ENCODE measurements around the gene SH2B2. TPM values are rescaled to one million over a fixed set of nuclear protein-coding genes. Genes with fewer than 3 reads are reported as not detected.

The SH2B2 gene
- total RNA-seq (2014; rRNA removed; shearing (Covaris generic); ENCODE audit: low replicate concordance), result 22.4 and 39.2 TPM in 2 replicates

- Histone ChIP-seq H3K9ac (ENCODE audit: low read length) (peak within 1 kb of the TSS; percentile 99), H3K9me3 (ENCODE audit: low read length) (no peaks in the 10 kb centered on the region), H3K79me2 (ENCODE audit: low read length) (peaks cover 18% of the 10 kb centered on the region), H3K27ac (ENCODE audit: low read length) (peak within 1 kb of the TSS; percentile 100), H3K27me3 (ENCODE audit: low read length) (no peaks in the 10 kb centered on the region), H3K9me2 (replicated peaks; ENCODE audit: insufficient read depth, low read length) (no peaks in the 10 kb centered on the region), H3K4me2 (ENCODE audit: low read depth, low read length, poor library complexity, severe bottlenecking) (peak within 1 kb of the TSS; percentile 98), H3K4me1 (ENCODE audit: low read length) (peaks cover 68% of the 10 kb centered on the region), H2AFZ (ENCODE audit: low read length) (no peak within 1 kb of the TSS), H3K4me3 (ENCODE audit: low read length) (peak within 1 kb of the TSS; percentile 89), H3K36me3 (ENCODE audit: insufficient read depth, low read length) (no peaks in the 10 kb centered on the region), H4K20me1 (ENCODE audit: insufficient read depth, low read depth, low read length) (peaks cover 5% of the 10 kb centered on the region; the same call in 1 of the 2 replicates)
- DNase-seq, result peak; percentile 86
Measured at GRCh38 chr7:102286237-102287110, at the start of gene SH2B2. Gene SH2B2 (plus strand): TSS chr7:102286868. CDS start chr7:102300551, 13,683 bp downstream.

GRCh38 chr7:102239206-102239820 lies 47.4 kb upstream of the SH2B2 start:
- Histone ChIP-seq H2AFZ (ENCODE audit: low read length) (no peak overlapping the region), H3K4me1 (ENCODE audit: low read length) (peaks cover 25% of the 10 kb centered on the region), H4K20me1 (ENCODE audit: insufficient read depth, low read depth, low read length) (no peaks in the 10 kb centered on the region), H3K9me3 (ENCODE audit: low read length) (no peaks in the 10 kb centered on the region), H3K9me2 (replicated peaks; ENCODE audit: insufficient read depth, low read length) (no peaks in the 10 kb centered on the region), H3K27me3 (ENCODE audit: low read length) (no peaks in the 10 kb centered on the region), H3K9ac (ENCODE audit: low read length) (no peak overlapping the region), H3K27ac (ENCODE audit: low read length) (no peak overlapping the region), H3K36me3 (ENCODE audit: insufficient read depth, low read length) (peaks cover 20% of the 10 kb centered on the region; the same call in 1 of the 2 replicates), H3K4me3 (ENCODE audit: low read length) (no peak overlapping the region), H3K79me2 (ENCODE audit: low read length) (peaks cover 13% of the 10 kb centered on the region; the same call in 1 of the 2 replicates), H3K4me2 (ENCODE audit: low read depth, low read length, poor library complexity, severe bottlenecking) (no peak overlapping the region)
- DNase-seq, result no peak

- Histone ChIP-seq H3K4me3 (ENCODE audit: low read length) (no peak overlapping the region), H3K4me2 (ENCODE audit: low read depth, low read length, poor library complexity, severe bottlenecking) (no peak overlapping the region), H3K27me3 (ENCODE audit: low read length) (no peaks in the 10 kb centered on the region), H3K79me2 (ENCODE audit: low read length) (peaks cover 8% of the 10 kb centered on the region; the same call in 1 of the 2 replicates), H3K4me1 (ENCODE audit: low read length) (peaks cover 18% of the 10 kb centered on the region), H3K9ac (ENCODE audit: low read length) (no peak overlapping the region), H3K9me3 (ENCODE audit: low read length) (no peaks in the 10 kb centered on the region), H3K9me2 (replicated peaks; ENCODE audit: insufficient read depth, low read length) (no peaks in the 10 kb centered on the region), H3K36me3 (ENCODE audit: insufficient read depth, low read length) (peaks cover 14% of the 10 kb centered on the region; the same call in 1 of the 2 replicates), H4K20me1 (ENCODE audit: insufficient read depth, low read depth, low read length) (no peaks in the 10 kb centered on the region), H2AFZ (ENCODE audit: low read length) (no peak overlapping the region), H3K27ac (ENCODE audit: low read length) (no peak overlapping the region)
- no peak for DNase-seq
Measured at GRCh38 chr7:102241431-102241830, 45.2 kb upstream of the SH2B2 start.

- H3K4me1 ChIP-seq (ENCODE audit: low read length), result peaks cover 9% of the 10 kb centered on the region
- peaks cover 5% of the 10 kb centered on the region; the same call in 1 of the 2 replicates for H3K36me3 ChIP-seq (ENCODE audit: insufficient read depth, low read length)
- no peak overlapping the region for H3K27ac ChIP-seq (ENCODE audit: low read length)
- no peak overlapping the region for H3K9ac ChIP-seq (ENCODE audit: low read length)
- H3K9me2 ChIP-seq (replicated peaks; ENCODE audit: insufficient read depth, low read length), result no peaks in the 10 kb centered on the region
- no peak overlapping the region for H3K4me3 ChIP-seq (ENCODE audit: low read length)
- H4K20me1 ChIP-seq (ENCODE audit: insufficient read depth, low read depth, low read length), result no peaks in the 10 kb centered on the region
- no peak overlapping the region for H3K4me2 ChIP-seq (ENCODE audit: low read depth, low read length, poor library complexity, severe bottlenecking)
- H3K27me3 ChIP-seq (ENCODE audit: low read length), result no peaks in the 10 kb centered on the region
- H3K9me3 ChIP-seq (ENCODE audit: low read length), result no peaks in the 10 kb centered on the region
- DNase-seq, result no peak
- no peaks in the 10 kb centered on the region for H3K79me2 ChIP-seq (ENCODE audit: low read length)
- no peak overlapping the region for H2AFZ ChIP-seq (ENCODE audit: low read length)
Measured at GRCh38 chr7:102244601-102245000, 42.1 kb upstream of the SH2B2 start.

GRCh38 chr7:102248081-102248455 lies 38.6 kb upstream of the SH2B2 start:
- 0 out of 2 replicates have a peak, but pooled peaks cover under 1% of the 10 kb centered on the region for H3K36me3 ChIP-seq (ENCODE audit: insufficient read depth, low read length)
- H3K27ac ChIP-seq (ENCODE audit: low read length), result no peak overlapping the region
- H3K4me1 ChIP-seq (ENCODE audit: low read length), result peaks cover 40% of the 10 kb centered on the region
- no peak overlapping the region for H3K4me3 ChIP-seq (ENCODE audit: low read length)
- H3K9me2 ChIP-seq (replicated peaks; ENCODE audit: insufficient read depth, low read length), result no peaks in the 10 kb centered on the region
- no peak for DNase-seq
- H3K27me3 ChIP-seq (ENCODE audit: low read length), result no peaks in the 10 kb centered on the region
- H4K20me1 ChIP-seq (ENCODE audit: insufficient read depth, low read depth, low read length), result no peaks in the 10 kb centered on the region
- no peak overlapping the region for H3K4me2 ChIP-seq (ENCODE audit: low read depth, low read length, poor library complexity, severe bottlenecking)
- no peak overlapping the region for H2AFZ ChIP-seq (ENCODE audit: low read length)
- H3K9ac ChIP-seq (ENCODE audit: low read length), result no peak overlapping the region
- no peaks in the 10 kb centered on the region for H3K9me3 ChIP-seq (ENCODE audit: low read length)
- H3K79me2 ChIP-seq (ENCODE audit: low read length), result peaks cover 1% of the 10 kb centered on the region; the same call in 1 of the 2 replicates

- DNase-seq, result no peak
- no peak overlapping the region for H3K4me3 ChIP-seq (ENCODE audit: low read length)
- H3K4me1 ChIP-seq (ENCODE audit: low read length), result peaks cover 45% of the 10 kb centered on the region
- no peaks in the 10 kb centered on the region for H3K9me2 ChIP-seq (replicated peaks; ENCODE audit: insufficient read depth, low read length)
- H3K4me2 ChIP-seq (ENCODE audit: low read depth, low read length, poor library complexity, severe bottlenecking), result no peak overlapping the region
- H2AFZ ChIP-seq (ENCODE audit: low read length), result no peak overlapping the region
- H4K20me1 ChIP-seq (ENCODE audit: insufficient read depth, low read depth, low read length), result no peaks in the 10 kb centered on the region
- H3K27me3 ChIP-seq (ENCODE audit: low read length), result no peaks in the 10 kb centered on the region
- peaks cover 4% of the 10 kb centered on the region; the same call in 1 of the 2 replicates for H3K79me2 ChIP-seq (ENCODE audit: low read length)
- peak overlapping the region; percentile 99 for H3K27ac ChIP-seq (ENCODE audit: low read length)
- H3K36me3 ChIP-seq (ENCODE audit: insufficient read depth, low read length), result 0 out of 2 replicates have a peak, but pooled peaks cover 3% of the 10 kb centered on the region
- H3K9ac ChIP-seq (ENCODE audit: low read length), result no peak overlapping the region
- no peaks in the 10 kb centered on the region for H3K9me3 ChIP-seq (ENCODE audit: low read length)
Measured at GRCh38 chr7:102248456-102249395, 37.9 kb upstream of the SH2B2 start.

- H3K4me2 ChIP-seq (ENCODE audit: low read depth, low read length, poor library complexity, severe bottlenecking), result peak overlapping the region; percentile 89
- peak overlapping the region; percentile 73 for H3K9ac ChIP-seq (ENCODE audit: low read length)
- H3K9me2 ChIP-seq (replicated peaks; ENCODE audit: insufficient read depth, low read length), result no peaks in the 10 kb centered on the region
- peaks cover 45% of the 10 kb centered on the region for H3K4me1 ChIP-seq (ENCODE audit: low read length)
- peak; percentile 79 for DNase-seq
- 0 out of 2 replicates have a peak, but pooled peaks cover 3% of the 10 kb centered on the region for H3K36me3 ChIP-seq (ENCODE audit: insufficient read depth, low read length)
- H3K9me3 ChIP-seq (ENCODE audit: low read length), result no peaks in the 10 kb centered on the region
- H3K4me3 ChIP-seq (ENCODE audit: low read length), result peak overlapping the region; percentile 49
- no peak overlapping the region for H2AFZ ChIP-seq (ENCODE audit: low read length)
- peak overlapping the region; percentile 99 for H3K27ac ChIP-seq (ENCODE audit: low read length)
- no peaks in the 10 kb centered on the region for H4K20me1 ChIP-seq (ENCODE audit: insufficient read depth, low read depth, low read length)
- H3K79me2 ChIP-seq (ENCODE audit: low read length), result peaks cover 4% of the 10 kb centered on the region; the same call in 1 of the 2 replicates
- H3K27me3 ChIP-seq (ENCODE audit: low read length), result no peaks in the 10 kb centered on the region
Measured at GRCh38 chr7:102251531-102252365, 34.9 kb upstream of the SH2B2 start.
